ENCODE data around the gene SELENBP1.

Gene SELENBP1

DNA sequence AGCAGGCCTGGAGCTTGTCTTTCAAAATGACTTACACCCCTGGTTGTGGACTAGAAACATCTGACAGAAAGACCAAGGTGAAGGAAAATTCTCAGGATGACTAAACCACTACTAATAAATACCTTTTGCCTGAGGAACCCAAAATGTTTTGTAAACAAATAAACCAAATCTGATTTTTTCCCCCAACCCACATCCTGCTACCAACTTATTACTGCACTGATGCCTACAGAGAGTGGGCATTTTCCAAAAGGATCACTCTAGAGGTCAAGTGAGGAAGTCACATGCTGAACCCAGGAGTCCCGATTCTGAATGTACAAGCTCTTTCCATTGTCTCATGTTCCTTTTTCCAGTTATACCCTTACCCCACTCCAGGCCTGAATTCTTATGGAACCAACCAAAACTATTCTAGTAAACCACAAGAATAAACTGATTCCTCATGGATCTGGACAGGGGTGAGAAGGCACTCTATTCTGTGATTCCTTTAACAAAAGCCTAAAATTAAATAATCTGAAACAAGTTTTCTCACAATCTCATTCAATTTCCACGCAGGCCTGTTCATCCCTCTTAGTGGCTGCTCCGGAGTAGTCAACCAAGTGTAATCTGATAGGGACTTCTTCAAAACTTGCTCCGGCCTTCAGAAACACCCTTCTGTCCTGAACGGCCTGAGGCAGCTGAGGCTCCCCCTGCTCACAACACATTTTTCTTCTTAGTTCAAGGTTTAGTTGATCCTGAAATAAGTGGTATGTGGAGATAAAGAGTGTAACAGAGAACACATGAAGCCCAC is 46.7 kb downstream of the SELENBP1 start:
- Histone ChIP-seq H3K27ac (ENCODE audit: insufficient read depth in 1 of 2, low read depth in 1 of 2, low read length in 2 of 2, poor library complexity in 1 of 2, severe bottlenecking in 2 of 2) (peak overlapping the region; percentile 99 to 100), H3K27me3 (replicated peaks in 2 of 5; ENCODE audit: control insufficient read depth in 4 of 5, insufficient read depth in 5 of 5, low read length in 4 of 5) (no peaks in the 10 kb centered on the region), H3K36me3 (ENCODE audit: control insufficient read depth in 4 of 4, insufficient read depth in 4 of 4, low read length in 3 of 4) (peaks cover 6 to 31% (median 21%) of the 10 kb centered on the region in 4 experiments), H3K9me3 (ENCODE audit: control extremely low read depth in 1 of 5, control insufficient read depth in 4 of 5, insufficient read depth in 2 of 5, low read depth in 1 of 5, low read length in 4 of 5) (no peaks in the 10 kb centered on the region), H3K4me3 (ENCODE audit: control insufficient read depth in 1 of 7, extremely low read depth in 1 of 7, insufficient read depth in 4 of 7, low read depth in 2 of 7, low read length in 6 of 7) (peak overlapping the region in 5 of 7 experiments; percentile 76 to 93 (median 77)), H3K4me1 (ENCODE audit: control extremely low read depth in 1 of 4, control insufficient read depth in 4 of 4, insufficient read depth in 4 of 4, low read length in 3 of 4) (peaks cover 4 to 28% (median 20%) of the 10 kb centered on the region in 4 experiments)
- DNase-seq = no peak
- CTCF ChIA-PET = interaction anchor here (1.5 to 41.8 kb wide), 3 partner anchors 6 to 72 kb away, joined by 3 to 644 read pairs (median 644); partner anchors contain the start of gene PI4KB
- POLR2A ChIA-PET = interaction anchor here (1.3 kb wide), 1 partner anchor 8 kb away, joined by 3 read pairs; no protein-coding TSS in a partner anchor
- 87% methylated on average over 3 of the region's 5 CpGs for WGBS (ENCODE audit: insufficient coverage)

DNA sequence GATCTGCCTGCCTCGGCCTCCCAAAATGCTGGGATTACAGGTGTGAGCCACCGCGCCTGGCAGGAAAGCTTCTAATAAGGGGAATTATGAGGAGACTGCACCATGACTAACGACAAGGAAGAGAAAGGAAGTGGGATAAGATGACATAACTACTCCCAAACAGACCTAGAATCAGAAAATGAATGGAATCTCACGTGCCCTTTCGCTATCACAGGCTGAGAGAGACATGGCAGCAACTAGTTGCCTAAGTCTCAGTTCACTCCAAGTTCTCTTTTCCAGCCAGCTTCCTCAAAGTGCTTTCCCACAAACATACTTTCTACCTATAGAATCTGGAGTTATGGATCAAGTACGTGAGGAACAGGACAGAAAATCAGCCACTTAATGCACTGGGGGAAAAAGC is 47.3 kb downstream of the SELENBP1 start:
- H3K27me3 ChIP-seq (replicated peaks in 2 of 5; ENCODE audit: control insufficient read depth in 4 of 5, insufficient read depth in 5 of 5, low read length in 4 of 5) = no peaks in the 10 kb centered on the region
- POLR2A ChIA-PET = no interaction called here
- H3K4me1 ChIP-seq (ENCODE audit: control extremely low read depth in 1 of 4, control insufficient read depth in 4 of 4, insufficient read depth in 4 of 4, low read length in 3 of 4) = peaks cover 4 to 28% (median 20%) of the 10 kb centered on the region in 4 experiments
- H3K36me3 ChIP-seq (ENCODE audit: control insufficient read depth in 4 of 4, insufficient read depth in 4 of 4, low read length in 3 of 4) = peaks cover 10 to 37% (median 27%) of the 10 kb centered on the region in 4 experiments
- H3K9me3 ChIP-seq (ENCODE audit: control extremely low read depth in 1 of 5, control insufficient read depth in 4 of 5, insufficient read depth in 2 of 5, low read depth in 1 of 5, low read length in 4 of 5) = no peaks in the 10 kb centered on the region
- no peak for DNase-seq
- H3K27ac ChIP-seq (ENCODE audit: insufficient read depth in 1 of 2, low read depth in 1 of 2, low read length in 2 of 2, poor library complexity in 1 of 2, severe bottlenecking in 2 of 2) = peak overlapping the region in 1 of 2 experiments; percentile 100
- no peak overlapping the region for H3K4me3 ChIP-seq (ENCODE audit: control insufficient read depth in 1 of 7, extremely low read depth in 1 of 7, insufficient read depth in 4 of 7, low read depth in 2 of 7, low read length in 6 of 7)
- no CpG with 5 or more reads among the region's 7 CpGs for WGBS (ENCODE audit: insufficient coverage)
- CTCF ChIA-PET = interaction anchor here (28.0 to 41.8 kb wide), 2 partner anchors 7 to 13 kb away, joined by 644 read pairs; partner anchors contain the start of gene PI4KB

DNA sequence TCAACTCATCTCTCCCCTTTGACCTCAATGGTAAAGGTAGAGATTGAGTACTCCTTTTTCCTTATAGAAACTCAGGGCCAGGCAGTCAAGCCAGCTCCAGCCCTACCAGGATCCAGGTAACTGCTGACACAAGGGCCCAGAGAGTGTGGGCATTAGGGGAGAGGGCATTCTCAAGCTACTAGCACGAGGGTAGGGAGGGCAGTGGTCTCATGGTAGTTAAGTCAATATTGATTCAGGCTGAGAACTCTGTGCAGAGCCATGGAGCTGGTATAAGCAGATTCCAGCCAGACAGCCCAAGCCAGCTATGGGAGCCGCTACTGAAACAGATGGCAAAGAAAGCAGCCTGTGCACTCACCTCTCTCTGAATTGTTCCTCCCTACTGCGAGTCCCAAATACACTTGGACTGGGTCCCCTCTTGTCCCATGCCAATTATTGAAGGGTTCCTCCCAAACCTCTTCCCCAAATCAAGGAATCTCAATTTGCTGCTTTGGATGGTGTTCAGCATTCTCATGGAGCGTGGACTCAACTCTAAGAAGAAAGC is 48.0 kb downstream of the SELENBP1 start:
- DNase-seq = no peak
- Histone ChIP-seq H3K4me1 (ENCODE audit: control extremely low read depth in 1 of 4, control insufficient read depth in 4 of 4, insufficient read depth in 4 of 4, low read length in 3 of 4) (peaks cover 4 to 28% (median 20%) of the 10 kb centered on the region in 4 experiments), H3K27me3 (replicated peaks in 2 of 5; ENCODE audit: control insufficient read depth in 4 of 5, insufficient read depth in 5 of 5, low read length in 4 of 5) (no peaks in the 10 kb centered on the region), H3K36me3 (ENCODE audit: control insufficient read depth in 4 of 4, insufficient read depth in 4 of 4, low read length in 3 of 4) (peaks cover 10 to 42% (median 30%) of the 10 kb centered on the region in 4 experiments), H3K27ac (ENCODE audit: insufficient read depth in 1 of 2, low read depth in 1 of 2, low read length in 2 of 2, poor library complexity in 1 of 2, severe bottlenecking in 2 of 2) (no peak overlapping the region), H3K9me3 (ENCODE audit: control extremely low read depth in 1 of 5, control insufficient read depth in 4 of 5, insufficient read depth in 2 of 5, low read depth in 1 of 5, low read length in 4 of 5) (no peaks in the 10 kb centered on the region), H3K4me3 (ENCODE audit: control insufficient read depth in 1 of 7, extremely low read depth in 1 of 7, insufficient read depth in 4 of 7, low read depth in 2 of 7, low read length in 6 of 7) (no peak overlapping the region)
- CTCF ChIA-PET = interaction anchor here (28.0 to 41.8 kb wide), 2 partner anchors 8 to 12 kb away, joined by 644 read pairs; partner anchors contain the start of gene PI4KB
- WGBS (ENCODE audit: insufficient coverage) = 100% methylated on average over 3 of the region's 4 CpGs
- POLR2A ChIA-PET = no interaction called here

DNA sequence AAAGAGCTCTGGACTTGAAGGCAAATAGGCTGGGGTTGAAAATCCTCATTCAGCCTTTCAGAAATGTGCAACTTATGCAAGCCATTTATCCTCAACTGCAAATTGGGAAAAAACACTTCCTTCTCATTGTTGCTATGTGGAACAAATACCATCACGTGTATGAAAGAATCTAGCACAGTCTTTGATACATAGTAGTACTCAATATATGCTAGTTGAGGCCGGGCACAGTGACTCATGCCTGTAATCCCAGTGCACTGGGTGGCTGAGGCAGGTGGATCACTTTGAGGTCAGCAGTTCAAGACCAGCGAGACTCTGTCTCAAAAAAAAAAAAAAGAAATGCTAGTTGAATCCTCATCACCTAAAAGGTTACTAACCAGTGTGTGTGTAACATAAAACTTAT is 53.5 kb downstream of the SELENBP1 start:
- Histone ChIP-seq H3K4me3 (ENCODE audit: control insufficient read depth in 1 of 7, extremely low read depth in 1 of 7, insufficient read depth in 4 of 7, low read depth in 2 of 7, low read length in 6 of 7) (no peak overlapping the region), H3K27me3 (replicated peaks in 2 of 5; ENCODE audit: control insufficient read depth in 4 of 5, insufficient read depth in 5 of 5, low read length in 4 of 5) (no peaks in the 10 kb centered on the region), H3K9me3 (ENCODE audit: control extremely low read depth in 1 of 5, control insufficient read depth in 4 of 5, insufficient read depth in 2 of 5, low read depth in 1 of 5, low read length in 4 of 5) (no peaks in the 10 kb centered on the region), H3K27ac (ENCODE audit: insufficient read depth in 1 of 2, low read depth in 1 of 2, low read length in 2 of 2, poor library complexity in 1 of 2, severe bottlenecking in 2 of 2) (no peak overlapping the region), H3K36me3 (ENCODE audit: control insufficient read depth in 4 of 4, insufficient read depth in 4 of 4, low read length in 3 of 4) (peaks cover 14 to 68% (median 49%) of the 10 kb centered on the region in 4 experiments), H3K4me1 (ENCODE audit: control extremely low read depth in 1 of 4, control insufficient read depth in 4 of 4, insufficient read depth in 4 of 4, low read length in 3 of 4) (no peaks in the 10 kb centered on the region)
- WGBS (ENCODE audit: insufficient coverage) = 100% methylated on average over 2 of the region's 3 CpGs
- POLR2A ChIA-PET = no interaction called here
- CTCF ChIA-PET = interaction anchor here (0.9 to 41.8 kb wide), 3 partner anchors 6 to 618 kb away, joined by 3 to 644 read pairs (median 644); partner anchors contain the start of gene PI4KB
- no peak for DNase-seq

DNA sequence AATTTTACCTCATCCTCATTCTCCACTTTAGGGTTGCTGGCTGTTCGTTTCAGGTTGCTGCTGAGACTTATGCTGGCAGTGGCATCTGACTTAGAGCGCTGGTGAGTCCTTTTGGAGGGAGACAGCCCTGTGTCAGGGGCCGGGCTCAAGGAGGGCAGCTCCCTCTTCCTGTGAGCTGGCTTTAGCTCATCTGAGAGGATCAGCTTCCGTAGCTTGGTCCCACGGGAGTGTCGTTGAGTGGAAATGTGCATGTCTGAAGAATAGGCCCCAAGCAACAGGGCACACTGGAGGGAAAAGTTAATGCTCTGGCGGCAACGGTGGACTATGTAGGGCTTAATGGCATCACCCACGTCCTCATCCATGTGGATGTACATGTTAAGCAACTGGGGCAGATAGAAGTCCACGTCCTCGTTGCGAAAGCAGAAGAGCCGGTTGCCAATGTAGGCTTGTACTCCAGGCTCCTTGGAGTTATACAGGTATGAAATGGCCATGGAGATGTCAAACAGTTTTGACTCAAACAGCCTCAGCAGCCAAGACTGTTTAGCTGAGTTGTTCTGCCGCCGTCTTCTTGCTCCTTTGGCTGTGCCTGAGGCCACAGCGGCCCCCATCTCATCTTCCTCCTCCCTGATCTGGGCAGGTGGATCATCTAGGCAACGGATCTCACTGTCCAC is 56.8 kb downstream of the SELENBP1 start:
- Histone ChIP-seq H3K4me3 (ENCODE audit: control insufficient read depth in 1 of 7, extremely low read depth in 1 of 7, insufficient read depth in 4 of 7, low read depth in 2 of 7, low read length in 6 of 7) (no peak overlapping the region), H3K4me1 (ENCODE audit: control extremely low read depth in 1 of 4, control insufficient read depth in 4 of 4, insufficient read depth in 4 of 4, low read length in 3 of 4) (no peaks in the 10 kb centered on the region), H3K9me3 (ENCODE audit: control extremely low read depth in 1 of 5, control insufficient read depth in 4 of 5, insufficient read depth in 2 of 5, low read depth in 1 of 5, low read length in 4 of 5) (no peaks in the 10 kb centered on the region), H3K36me3 (ENCODE audit: control insufficient read depth in 4 of 4, insufficient read depth in 4 of 4, low read length in 3 of 4) (peaks cover 21 to 79% (median 60%) of the 10 kb centered on the region in 4 experiments), H3K27ac (ENCODE audit: insufficient read depth in 1 of 2, low read depth in 1 of 2, low read length in 2 of 2, poor library complexity in 1 of 2, severe bottlenecking in 2 of 2) (no peak overlapping the region), H3K27me3 (replicated peaks in 2 of 5; ENCODE audit: control insufficient read depth in 4 of 5, insufficient read depth in 5 of 5, low read length in 4 of 5) (no peaks in the 10 kb centered on the region)
- ChIA-PET POLR2A (no interaction called here), CTCF (interaction anchor here (41.8 kb wide), 1 partner anchor 17 kb away, joined by 644 read pairs; the partner anchor contains the start of gene PI4KB)
- WGBS (ENCODE audit: insufficient coverage) = 99% methylated on average over 12 of the region's 17 CpGs
- no peak for DNase-seq

All from common myeloid progenitor, CD34-positive (primary cell).